CD8-positive, alpha-beta memory T cell (primary cell): ENCODE measurements around the gene MIEF1. TPM values are rescaled to one million over a fixed set of nuclear protein-coding genes. Genes with fewer than 3 reads are reported as not detected.
"Not testable (repeated sequence)": the region's sequence is repeated elsewhere in the genome, so short reads cannot be mapped to it uniquely, and the experiment has no call there.

Source experiments
- CTCF ChIA-PET: fragments of 350-600 bp; sonication (Branson Sonifier 250); formaldehyde crosslinking; loops from one replicate; lab custom pipeline; 2021; ENCODE audit warnings: antibody characterized with exemption; lab: Charles Lee
- POLR2A ChIA-PET: fragments of 350-600 bp; sonication (Branson Sonifier 250); formaldehyde crosslinking; loops from one replicate; lab custom pipeline; 2021; ENCODE audit warnings: antibody characterized with exemption; lab: Charles Lee
- DNase-seq, 5 donors: peaks; one replicate each; pipeline versions ENCODE4 v3.0.0 to v3.0.0-alpha.2; 2020 to 2022; ENCODE audit warnings: mixed read lengths in 1 of 5
- H3K27ac ChIP-seq: one replicate; pipeline ENCODE4 v1.7.0; 2013; ENCODE audit warnings: low read depth, mild to moderate bottlenecking, low read length, moderate library complexity
- H3K27me3 ChIP-seq: 2 replicates; pipeline ENCODE4 v1.7.0; 2013; ENCODE audit warnings: low read length, mild to moderate bottlenecking; ENCODE audit not compliant: insufficient read depth, poor library complexity, severe bottlenecking
- H3K36me3 ChIP-seq: 2 replicates; pipeline ENCODE4 v1.7.0; 2013; ENCODE audit warnings: mild to moderate bottlenecking, low read length, moderate library complexity; ENCODE audit not compliant: insufficient read depth
- H3K4me1 ChIP-seq: 2 replicates; pipeline ENCODE4 v1.7.0; 2013; ENCODE audit warnings: mild to moderate bottlenecking, low read length, moderate library complexity; ENCODE audit not compliant: insufficient read depth
- H3K4me3 ChIP-seq: 2 replicates; pipeline ENCODE4 v1.7.0; 2013; ENCODE audit warnings: mild to moderate bottlenecking, low read length
- H3K9me3 ChIP-seq: 2 replicates; pipeline ENCODE4 v1.7.0; 2013; ENCODE audit warnings: mild to moderate bottlenecking, low read length
- H3K27ac Mint-ChIP-seq, 8 donors: one replicate each; pipeline ENCODE4 v1.8.0; 2020 to 2021; ENCODE audit warnings: mixed read lengths in 8 of 8, mild to moderate bottlenecking in 6 of 8, inconsistent platforms in 3 of 8, moderate library complexity in 3 of 8
- H3K27me3 Mint-ChIP-seq, 2 donors: one replicate each; pipeline ENCODE4 v1.8.0; 2020 to 2021; ENCODE audit warnings: mixed read lengths in 2 of 2, mild to moderate bottlenecking in 1 of 2, moderate library complexity in 1 of 2
- H3K36me3 Mint-ChIP-seq, 3 donors: one replicate each; pipeline ENCODE4 v1.8.0; 2020 to 2021; ENCODE audit warnings: mixed read lengths in 3 of 3, inconsistent platforms in 1 of 3, mild to moderate bottlenecking in 1 of 3
- H3K4me1 Mint-ChIP-seq, 3 donors: one replicate each; pipeline ENCODE4 v1.8.0; 2020 to 2021; ENCODE audit warnings: mixed read lengths in 3 of 3, inconsistent platforms in 1 of 3, mild to moderate bottlenecking in 1 of 3
- H3K4me3 Mint-ChIP-seq, 7 donors: one replicate each; pipeline ENCODE4 v1.8.0; 2020 to 2021; ENCODE audit warnings: mixed read lengths in 7 of 7, mild to moderate bottlenecking in 6 of 7, moderate library complexity in 4 of 7, inconsistent platforms in 2 of 7
- H3K9me3 Mint-ChIP-seq, 5 donors: one replicate each; pipeline ENCODE4 v1.8.0; 2020 to 2022; ENCODE audit warnings: mixed read lengths in 5 of 5, mild to moderate bottlenecking in 3 of 5, moderate library complexity in 2 of 5, inconsistent platforms in 1 of 5
- polyA plus RNA-seq: library from polyadenylated mRNA; unstranded; fragments of 300-500 nt; fragmentation: Illumina TruSeq; gene quantifications from one replicate; pipeline ENCODE4 v1.2.3, GENCODE V29; 2021
- total RNA-seq, 2 experiments: library from RNA; stranded (reverse); gene quantifications; one replicate each; pipeline ENCODE4 v1.2.3, GENCODE V29; 2021

Gene MIEF1
- total and polyA plus RNA-seq, 3 experiments from 2014 or later = 29.4 to 60.9 (median 59.9) TPM

DNA sequence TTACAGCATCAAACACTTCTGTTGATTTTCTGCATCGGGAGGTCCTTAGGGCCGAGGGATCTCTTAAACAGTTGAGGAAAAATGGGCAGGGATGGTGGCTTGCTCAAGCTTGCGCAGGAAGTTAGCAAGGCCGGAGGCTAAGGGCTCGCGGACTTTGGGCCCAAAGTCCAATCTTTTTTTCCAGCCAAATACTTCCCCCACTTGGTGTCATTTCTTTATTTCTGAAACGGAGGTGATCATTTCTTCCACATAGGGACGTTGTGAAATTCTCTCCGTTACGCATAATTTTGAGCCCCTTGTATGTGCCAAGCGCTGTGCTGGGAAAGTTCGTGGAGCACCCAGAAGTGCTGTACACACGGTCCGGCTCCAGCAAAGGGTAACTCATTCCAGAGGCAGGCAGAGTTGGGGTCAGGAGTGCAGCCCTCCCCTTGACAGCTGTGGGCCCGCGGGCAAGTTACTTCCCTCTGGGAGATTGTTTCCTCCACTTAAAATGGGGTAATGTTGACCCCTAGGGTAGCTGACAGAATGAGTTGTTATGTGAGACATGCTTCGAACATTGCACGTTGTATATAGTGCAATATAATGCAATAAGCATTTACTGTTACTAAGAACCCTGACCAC, 809 bp downstream of the MIEF1 start:
- Histone ChIP-seq H3K9me3 (no peaks in the 10 kb centered on the region), H3K36me3 (peaks cover 25% of the 10 kb centered on the region), H3K27ac (peak overlapping the region; percentile 71), H3K4me3 (peak overlapping the region; percentile 70), H3K4me1 (peaks cover 24% of the 10 kb centered on the region), H3K27me3 (no peaks in the 10 kb centered on the region)
- POLR2A ChIA-PET = interaction anchor here (1.2 to 2.4 kb wide), 4 partner anchors 17 to 543 kb away, joined by 4 to 16 read pairs (median 6); partner anchors contain the start of genes ATF4 and RPS19BP1
- H3K9me3 Mint-ChIP-seq = no peaks in the 10 kb centered on the region
- peaks cover 0 to 2% of the 10 kb centered on the region in 2 donors for H3K27me3 Mint-ChIP-seq
- H3K4me1 Mint-ChIP-seq = peaks cover 39 to 50% (median 45%) of the 10 kb centered on the region in 3 donors
- H3K4me3 Mint-ChIP-seq = peak overlapping the region; percentile 83 to 98 (median 96)
- CTCF ChIA-PET = interaction anchor here (1.3 to 3.4 kb wide), 4 partner anchors 9 to 522 kb away, joined by 3 to 33 read pairs (median 5); partner anchors contain the start of gene ATF4
- H3K27ac Mint-ChIP-seq = peak overlapping the region; percentile 46 to 95 (median 82)
- DNase-seq = no peak
- H3K36me3 Mint-ChIP-seq = peaks cover 8 to 47% (median 12%) of the 10 kb centered on the region in 3 donors

DNA sequence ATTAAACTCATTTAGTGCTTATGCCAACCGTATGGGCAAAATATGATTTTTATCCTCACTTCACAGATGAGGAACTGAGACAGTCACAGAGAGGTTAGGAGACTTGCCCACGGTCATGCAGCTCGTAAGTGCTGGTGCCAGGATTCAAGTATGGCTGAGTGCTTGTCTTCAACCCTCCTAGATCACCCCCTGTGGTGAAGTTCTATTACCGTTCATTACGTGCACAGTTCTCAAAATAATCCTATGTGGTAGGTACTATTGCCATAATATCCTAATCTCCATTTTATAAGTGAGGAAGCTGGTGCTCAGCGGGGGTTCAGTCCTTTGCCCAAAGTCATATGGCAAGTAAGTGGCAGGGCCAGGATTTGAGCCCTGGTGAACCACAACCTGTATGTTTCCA, 1.5 kb downstream of the MIEF1 start:
- no peaks in the 10 kb centered on the region for H3K9me3 ChIP-seq
- Mint-ChIP-seq H3K4me3 (peak overlapping the region; percentile 83 to 98 (median 96)), H3K36me3 (peaks cover 8 to 55% (median 16%) of the 10 kb centered on the region in 3 donors), H3K4me1 (peaks cover 44 to 58% (median 52%) of the 10 kb centered on the region in 3 donors), H3K27me3 (peaks cover 0 to 2% of the 10 kb centered on the region in 2 donors), H3K27ac (peak overlapping the region in 7 of 8 donors; percentile 23 to 85 (median 75)), H3K9me3 (no peaks in the 10 kb centered on the region)
- peaks cover 30% of the 10 kb centered on the region for H3K36me3 ChIP-seq
- H3K4me1 ChIP-seq = peaks cover 24% of the 10 kb centered on the region
- ChIA-PET CTCF (interaction anchor here (1.3 to 3.4 kb wide), 4 partner anchors 10 to 26 kb away, joined by 3 to 33 read pairs (median 6); partner anchors contain the start of gene ATF4), POLR2A (interaction anchor here (0.6 to 2.4 kb wide), 2 partner anchors 16 to 144 kb away, joined by 4 to 16 read pairs; partner anchors contain the start of gene ATF4)
- DNase-seq = no peak
- no peak overlapping the region for H3K27ac ChIP-seq
- H3K27me3 ChIP-seq = no peaks in the 10 kb centered on the region
- H3K4me3 ChIP-seq = no peak overlapping the region

DNA sequence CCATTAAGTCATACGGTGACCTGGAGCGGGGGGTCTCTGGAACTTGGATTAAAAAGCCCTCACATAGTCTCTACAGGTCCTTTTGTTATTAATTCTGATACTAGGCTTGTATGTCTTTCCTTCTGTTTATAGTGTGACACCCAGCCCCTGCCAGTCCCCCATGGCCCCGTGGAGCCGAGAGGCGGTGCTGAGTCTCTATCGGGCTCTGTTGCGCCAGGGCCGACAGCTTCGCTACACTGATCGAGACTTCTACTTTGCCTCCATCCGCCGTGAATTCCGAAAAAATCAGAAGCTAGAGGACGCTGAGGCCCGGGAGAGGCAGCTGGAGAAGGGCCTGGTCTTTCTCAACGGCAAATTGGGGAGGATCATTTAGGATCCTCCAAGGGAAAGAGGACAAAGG, 2.0 kb downstream of the MIEF1 start:
- H3K36me3 ChIP-seq = peaks cover 32% of the 10 kb centered on the region
- ChIA-PET POLR2A (interaction anchor here (0.6 kb wide), 1 partner anchor 145 kb away, joined by 4 read pairs; no protein-coding TSS in a partner anchor), CTCF (interaction anchor here (1.0 to 2.3 kb wide), 4 partner anchors 10 to 25 kb away, joined by 3 to 7 read pairs (median 4); partner anchors contain the start of gene ATF4)
- no peaks in the 10 kb centered on the region for H3K27me3 ChIP-seq
- no peaks in the 10 kb centered on the region for H3K9me3 ChIP-seq
- Mint-ChIP-seq H3K9me3 (no peaks in the 10 kb centered on the region), H3K4me1 (peaks cover 46 to 60% (median 53%) of the 10 kb centered on the region in 3 donors), H3K4me3 (peak overlapping the region in 5 of 7 donors; percentile 13 to 98 (median 83)), H3K36me3 (peaks cover 8 to 57% (median 16%) of the 10 kb centered on the region in 3 donors), H3K27me3 (peaks cover 0 to 2% of the 10 kb centered on the region in 2 donors), H3K27ac (peak overlapping the region in 2 of 8 donors; percentile 3 to 85)
- peaks cover 24% of the 10 kb centered on the region for H3K4me1 ChIP-seq
- DNase-seq = no peak
- H3K4me3 ChIP-seq = no peak overlapping the region
- H3K27ac ChIP-seq = no peak overlapping the region

DNA sequence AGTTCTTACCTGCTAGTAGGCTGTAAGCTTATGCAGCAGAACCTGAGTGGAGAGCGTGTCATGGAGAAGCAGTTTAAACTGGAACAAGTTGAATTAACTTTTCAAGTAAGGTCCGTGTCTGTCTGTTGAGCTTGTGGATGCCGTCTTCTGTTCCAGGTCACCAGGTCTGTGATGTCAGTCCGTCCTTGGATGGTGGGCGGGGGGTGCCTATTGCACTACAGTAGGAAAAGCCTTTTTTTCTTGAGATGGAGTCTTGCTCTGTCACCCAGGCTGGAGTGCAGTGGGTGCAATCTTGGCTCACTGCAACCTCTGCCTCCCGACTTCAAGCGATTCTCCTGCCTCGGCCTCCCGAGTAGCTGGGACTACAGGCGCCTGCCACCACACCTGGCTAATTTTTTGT, 4.9 kb downstream of the MIEF1 start:
- H3K9me3 ChIP-seq, DNase-seq, H3K4me3 ChIP-seq, POLR2A ChIA-PET, H3K4me3 Mint-ChIP-seq, H3K27ac Mint-ChIP-seq, H3K27me3 Mint-ChIP-seq, H3K9me3 Mint-ChIP-seq, H3K27ac ChIP-seq, H3K27me3 ChIP-seq: not testable (repeated sequence)
- Histone ChIP-seq H3K36me3 (peaks cover 57% of the 10 kb centered on the region), H3K4me1 (peaks cover 19% of the 10 kb centered on the region)
- Mint-ChIP-seq H3K4me1 (peaks cover 48 to 62% (median 54%) of the 10 kb centered on the region in 3 donors), H3K36me3 (peaks cover 14 to 82% (median 20%) of the 10 kb centered on the region in 3 donors)
- CTCF ChIA-PET = interaction anchor here (1.0 to 1.3 kb wide), 4 partner anchors 10 to 22 kb away, joined by 3 to 5 read pairs (median 4); partner anchors contain the start of gene ATF4

DNA sequence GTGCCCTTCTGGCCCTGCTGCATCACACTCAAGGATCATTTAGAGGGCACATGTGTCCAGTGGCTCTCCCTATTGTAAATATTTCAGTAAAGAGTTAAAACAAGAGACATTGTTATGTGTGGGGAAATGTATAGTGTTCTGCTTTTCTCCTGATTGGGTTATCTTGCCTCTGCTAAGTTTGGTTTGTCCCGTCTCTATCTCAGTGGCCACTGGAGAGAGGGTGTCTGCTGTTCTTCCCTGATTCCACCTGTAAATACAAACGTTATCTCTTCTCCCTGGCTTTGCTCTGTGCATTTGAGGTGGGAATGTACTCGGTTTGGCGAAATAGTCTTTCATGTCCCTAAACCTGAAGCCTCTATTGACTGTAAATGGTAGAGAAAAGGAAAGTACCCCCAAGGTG, 6.3 kb downstream of the MIEF1 start:
- H3K27me3 Mint-ChIP-seq = peaks cover 0 to 2% of the 10 kb centered on the region in 2 donors
- DNase-seq = no peak
- peak overlapping the region in 3 of 8 donors; percentile 49 to 82 (median 68) for H3K27ac Mint-ChIP-seq
- Histone ChIP-seq H3K4me3 (no peak overlapping the region), H3K27me3 (no peaks in the 10 kb centered on the region), H3K9me3 (no peaks in the 10 kb centered on the region), H3K4me1 (peaks cover 12% of the 10 kb centered on the region), H3K36me3 (peaks cover 67% of the 10 kb centered on the region), H3K27ac (no peak overlapping the region)
- ChIA-PET POLR2A (interaction anchor here (0.7 kb wide), 1 partner anchor 14 kb away, joined by 3 read pairs; no protein-coding TSS in a partner anchor), CTCF (no interaction called here)
- H3K4me3 Mint-ChIP-seq = peak overlapping the region in 1 of 7 donors; percentile 71
- peaks cover 40 to 51% (median 44%) of the 10 kb centered on the region in 3 donors for H3K4me1 Mint-ChIP-seq
- no peaks in the 10 kb centered on the region for H3K9me3 Mint-ChIP-seq
- H3K36me3 Mint-ChIP-seq = peaks cover 14 to 87% (median 20%) of the 10 kb centered on the region in 3 donors

DNA sequence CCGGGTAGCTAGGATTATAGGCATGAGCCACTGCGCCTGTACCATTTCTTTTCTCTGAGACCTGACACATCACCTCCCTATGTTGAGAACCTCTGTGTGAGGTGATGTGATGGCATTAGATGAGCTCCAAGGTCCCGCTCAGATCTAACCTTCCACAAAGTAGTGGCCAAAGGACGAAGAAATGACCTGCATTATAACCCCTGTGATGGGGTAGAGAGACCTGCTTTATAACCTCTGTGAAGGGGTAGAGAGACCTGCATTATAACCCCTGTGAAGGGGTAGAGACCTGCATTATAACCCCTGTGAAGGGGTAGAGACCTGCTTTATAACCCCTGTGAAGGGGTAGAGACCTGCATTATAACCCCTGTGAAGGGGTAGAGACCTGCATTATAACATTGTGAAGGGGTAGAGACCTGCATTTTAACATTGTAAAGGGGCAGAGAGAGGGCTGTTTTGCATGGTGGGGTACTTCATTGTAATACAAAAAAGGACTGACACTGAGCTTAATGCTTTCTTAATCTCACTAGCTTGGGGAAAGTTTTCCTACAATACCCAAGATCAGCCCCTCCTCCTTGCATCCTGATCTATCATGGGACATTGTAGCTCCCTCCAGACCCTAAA, 8.5 kb downstream of the MIEF1 start:
- POLR2A ChIA-PET = interaction anchor here (0.6 kb wide), 1 partner anchor 10 kb away, joined by 3 read pairs; the partner anchor contains the start of gene ATF4
- no peak overlapping the region for H3K27ac ChIP-seq
- Mint-ChIP-seq H3K27me3 (peaks cover 0 to 2% of the 10 kb centered on the region in 2 donors), H3K36me3 (peaks cover 16 to 92% (median 16%) of the 10 kb centered on the region in 3 donors), H3K9me3 (no peaks in the 10 kb centered on the region), H3K4me1 (peaks cover 30 to 41% (median 36%) of the 10 kb centered on the region in 3 donors), H3K4me3 (no peak overlapping the region), H3K27ac (no peak overlapping the region)
- H3K4me3 ChIP-seq = no peak overlapping the region
- H3K4me1 ChIP-seq = no peaks in the 10 kb centered on the region
- H3K36me3 ChIP-seq = peaks cover 71% of the 10 kb centered on the region
- H3K9me3 ChIP-seq = no peaks in the 10 kb centered on the region
- no peak for DNase-seq
- CTCF ChIA-PET = interaction anchor here (1.0 to 2.0 kb wide), 3 partner anchors 9 to 18 kb away, joined by 3 to 5 read pairs (median 3); partner anchors contain the start of gene ATF4
- H3K27me3 ChIP-seq = no peaks in the 10 kb centered on the region

DNA sequence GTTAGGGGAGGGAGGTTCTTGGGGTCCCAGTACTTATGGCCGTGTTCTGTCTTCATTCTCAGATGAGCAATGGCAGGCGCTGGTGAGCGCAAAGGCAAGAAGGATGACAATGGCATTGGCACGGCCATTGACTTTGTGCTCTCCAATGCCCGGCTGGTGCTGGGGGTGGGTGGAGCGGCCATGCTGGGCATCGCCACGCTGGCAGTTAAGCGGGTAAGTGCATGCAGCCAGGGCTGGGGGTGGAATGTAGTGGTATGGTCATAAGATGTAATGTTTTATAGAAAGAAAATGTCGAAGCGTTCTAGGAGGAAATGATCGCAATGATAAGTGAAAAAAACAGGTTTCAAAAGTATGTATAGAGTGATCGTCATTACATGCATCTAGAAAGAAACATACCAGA, 9.1 kb downstream of the MIEF1 start:
- Mint-ChIP-seq H3K27me3 (peaks cover 0 to 2% of the 10 kb centered on the region in 2 donors), H3K4me1 (peaks cover 24 to 35% (median 34%) of the 10 kb centered on the region in 3 donors), H3K9me3 (no peaks in the 10 kb centered on the region), H3K4me3 (no peak overlapping the region), H3K27ac (no peak overlapping the region), H3K36me3 (peaks cover 10 to 92% (median 17%) of the 10 kb centered on the region in 3 donors)
- no peaks in the 10 kb centered on the region for H3K27me3 ChIP-seq
- no peaks in the 10 kb centered on the region for H3K4me1 ChIP-seq
- CTCF ChIA-PET = interaction anchor here (1.0 to 1.1 kb wide), 2 partner anchors 13 to 18 kb away, joined by 3 read pairs; no protein-coding TSS in a partner anchor
- peaks cover 71% of the 10 kb centered on the region for H3K36me3 ChIP-seq
- DNase-seq = no peak
- POLR2A ChIA-PET = interaction anchor here (0.6 kb wide), 1 partner anchor 9 kb away, joined by 3 read pairs; the partner anchor contains the start of gene ATF4
- H3K9me3 ChIP-seq = no peaks in the 10 kb centered on the region
- H3K27ac ChIP-seq = no peak overlapping the region
- no peak overlapping the region for H3K4me3 ChIP-seq
